GM21526 (cell line): Measurements from ENCODE around the gene MAPK12.

Experiments
- ATAC-seq: cut with Tn5 transposase; IDR thresholded peaks from one replicate; pipeline ENCODE4 v1.9.1; 2021; ENCODE audit warnings: moderate library complexity; ENCODE audit not compliant: unreplicated experiment, low FRiP score

MAPK12 gene

DNA sequence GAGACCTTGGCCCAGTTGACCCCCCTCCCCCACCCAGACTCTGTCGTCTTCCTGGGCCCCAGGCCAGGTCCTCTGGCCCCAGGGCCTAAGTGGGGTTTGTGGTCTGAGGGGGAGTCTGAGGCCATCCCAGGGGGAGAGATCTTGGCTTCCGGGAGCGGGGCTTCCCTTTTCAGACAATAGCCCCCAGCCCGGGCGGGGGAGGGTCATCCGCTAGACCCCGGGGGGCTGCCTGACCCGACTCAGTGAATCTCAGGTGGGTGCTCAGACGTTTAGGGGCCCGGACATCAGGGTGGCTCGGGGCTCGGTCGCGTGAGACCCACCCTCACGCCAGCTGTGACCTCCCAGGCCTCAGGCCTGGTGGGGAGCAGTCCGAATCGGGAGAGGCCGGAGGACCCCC, 8.1 kb upstream of the MAPK12 start:
- no peak for ATAC-seq

DNA sequence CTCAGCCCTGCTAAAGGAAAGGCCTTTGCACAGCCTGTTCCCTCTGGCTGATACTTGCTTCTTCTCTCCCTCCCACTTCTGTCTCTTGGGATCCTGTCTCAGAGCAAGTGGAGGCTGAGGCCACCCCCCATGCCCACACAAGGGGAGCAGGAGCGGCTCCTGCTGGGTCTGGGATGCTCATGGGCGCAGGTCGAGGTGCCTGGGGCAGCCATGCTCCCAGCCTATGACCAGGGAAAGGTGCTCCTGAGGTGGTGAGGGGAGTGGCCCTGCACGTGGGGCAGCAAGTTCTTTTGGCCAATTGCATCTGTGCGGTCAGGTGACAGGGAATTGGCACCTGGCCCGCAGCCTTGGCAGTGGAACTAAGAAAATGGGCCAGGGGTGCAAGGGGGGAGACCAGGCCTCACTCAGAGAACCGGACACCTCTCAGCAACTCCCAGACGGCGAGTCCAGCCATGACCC, 7.2 kb upstream of the MAPK12 start:
- no peak for ATAC-seq

DNA sequence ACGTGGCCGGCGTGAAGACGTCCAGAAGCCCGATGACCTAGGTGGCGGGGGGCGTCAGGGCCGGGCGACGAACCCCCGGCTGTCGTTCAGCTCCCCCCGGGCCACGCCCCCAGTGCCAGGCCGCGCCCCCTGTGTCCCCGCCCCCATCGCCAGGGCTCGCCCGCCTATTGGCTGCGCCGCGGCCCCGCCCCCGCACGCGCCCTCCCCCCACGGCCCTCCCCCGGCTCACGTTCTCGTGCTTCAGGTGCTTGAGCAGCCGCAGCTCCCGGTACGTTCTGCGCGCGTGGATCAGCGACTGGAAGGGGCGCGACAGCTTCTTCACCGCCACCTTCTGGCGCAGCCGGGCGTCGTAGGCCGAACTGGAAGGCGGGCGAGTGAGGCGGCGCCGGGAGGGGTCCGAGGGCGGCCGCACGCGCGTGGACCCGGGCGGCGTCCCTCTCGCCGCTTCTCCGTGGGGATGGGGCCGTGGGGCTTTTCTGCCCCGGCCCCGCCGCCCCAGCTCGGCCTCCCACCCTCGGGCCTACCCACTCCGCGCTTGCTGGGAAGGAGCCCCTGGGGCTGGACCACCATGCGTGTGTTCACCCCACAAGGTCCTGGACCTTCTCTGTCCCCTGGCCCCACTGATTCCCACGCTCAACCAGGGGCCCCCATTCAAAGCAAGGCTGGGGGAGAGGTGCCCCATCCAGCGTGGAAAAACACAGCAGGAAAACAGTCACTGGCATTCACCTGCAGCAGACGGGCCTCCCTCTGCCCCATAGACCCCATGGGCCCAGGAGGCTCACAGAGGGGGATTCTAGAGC, 6.3 kb upstream of the MAPK12 start:
- no peak for ATAC-seq

DNA sequence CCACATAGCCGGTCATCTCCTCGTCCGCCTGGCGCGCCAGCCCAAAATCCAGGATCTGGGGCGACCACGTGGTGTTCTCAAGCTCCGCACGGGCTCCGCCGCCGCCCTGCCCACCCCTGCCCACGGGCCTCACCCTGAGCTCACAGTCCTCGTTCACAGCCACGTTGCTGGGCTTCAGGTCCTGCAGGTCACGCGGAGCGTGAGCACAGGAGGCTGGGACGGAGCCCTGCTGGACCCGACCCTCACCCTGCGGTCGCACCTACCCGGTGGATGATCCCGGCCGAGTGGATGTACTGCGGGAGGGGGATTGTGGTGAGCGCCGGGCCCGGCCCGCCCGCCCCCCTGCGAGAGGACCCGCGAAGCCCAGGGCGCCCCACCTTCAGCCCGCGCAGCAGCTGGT, 5.5 kb upstream of the MAPK12 start:
- no peak for ATAC-seq

DNA sequence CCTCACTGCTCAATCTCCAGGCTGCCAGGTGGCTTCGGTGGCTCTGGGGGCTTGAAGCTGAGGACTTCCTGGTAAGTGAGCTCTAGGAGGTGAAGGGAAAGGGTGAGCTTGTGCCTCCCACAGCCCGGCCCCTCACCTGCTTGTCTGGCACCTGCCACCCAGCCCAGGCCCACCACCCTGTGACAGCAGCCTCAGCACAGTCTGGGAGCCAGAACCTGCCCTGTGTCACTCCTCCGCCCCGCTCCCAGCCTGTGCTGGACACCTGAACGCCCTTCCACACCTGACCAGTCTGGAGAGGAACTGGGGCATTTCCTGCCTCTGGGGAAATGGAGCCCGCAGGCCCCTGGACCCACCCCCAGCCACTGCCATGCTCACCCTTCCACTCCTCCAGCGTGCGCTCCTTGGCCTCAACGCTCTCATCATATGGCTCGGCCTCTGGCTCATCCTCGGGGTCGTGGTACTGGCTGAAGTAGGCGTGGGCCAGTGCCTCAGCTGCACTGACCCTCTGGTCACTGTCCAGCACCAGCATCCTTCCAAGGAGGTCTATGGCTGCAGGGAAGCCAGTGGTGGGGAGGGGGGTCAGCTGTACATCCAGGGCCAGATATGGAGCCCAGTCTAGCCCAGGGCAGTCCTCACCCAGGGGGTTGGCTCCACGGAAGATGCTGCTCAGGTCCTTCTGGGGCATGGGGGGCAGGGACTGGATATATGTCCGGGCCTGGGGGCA, 3.6 kb upstream of the MAPK12 start:
- no peak for ATAC-seq

DNA sequence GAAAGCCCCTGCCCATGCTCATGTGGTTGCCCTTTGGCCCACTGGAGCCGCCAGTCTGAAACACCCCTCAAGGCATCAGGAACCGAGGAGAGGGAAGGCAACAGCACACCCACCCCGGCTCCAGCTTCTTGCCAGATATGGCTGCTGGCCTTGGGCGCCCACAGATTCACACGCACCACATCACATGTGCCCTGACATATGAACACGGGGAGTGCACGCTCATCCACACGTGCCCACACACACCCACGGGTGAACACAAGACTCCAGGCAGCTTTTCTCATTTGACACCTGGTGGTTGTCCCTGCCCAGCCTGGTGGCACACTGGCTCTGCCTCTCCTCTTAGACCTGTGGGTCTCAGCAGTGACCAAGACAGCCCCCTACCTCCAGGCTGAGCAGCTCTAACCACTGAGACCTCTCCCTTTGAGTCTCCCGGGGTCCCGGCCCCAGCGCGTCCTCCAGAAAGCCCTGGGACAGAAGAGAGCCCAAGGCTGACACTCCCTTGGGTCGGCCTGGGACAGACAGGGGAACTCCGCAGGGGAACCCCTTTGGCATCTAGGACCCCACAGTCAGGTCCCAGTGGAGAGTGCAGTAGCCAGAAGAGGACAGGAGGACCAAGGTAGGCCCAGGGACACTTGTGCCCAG, 2.7 kb upstream of the MAPK12 start:
- no peak for ATAC-seq

DNA sequence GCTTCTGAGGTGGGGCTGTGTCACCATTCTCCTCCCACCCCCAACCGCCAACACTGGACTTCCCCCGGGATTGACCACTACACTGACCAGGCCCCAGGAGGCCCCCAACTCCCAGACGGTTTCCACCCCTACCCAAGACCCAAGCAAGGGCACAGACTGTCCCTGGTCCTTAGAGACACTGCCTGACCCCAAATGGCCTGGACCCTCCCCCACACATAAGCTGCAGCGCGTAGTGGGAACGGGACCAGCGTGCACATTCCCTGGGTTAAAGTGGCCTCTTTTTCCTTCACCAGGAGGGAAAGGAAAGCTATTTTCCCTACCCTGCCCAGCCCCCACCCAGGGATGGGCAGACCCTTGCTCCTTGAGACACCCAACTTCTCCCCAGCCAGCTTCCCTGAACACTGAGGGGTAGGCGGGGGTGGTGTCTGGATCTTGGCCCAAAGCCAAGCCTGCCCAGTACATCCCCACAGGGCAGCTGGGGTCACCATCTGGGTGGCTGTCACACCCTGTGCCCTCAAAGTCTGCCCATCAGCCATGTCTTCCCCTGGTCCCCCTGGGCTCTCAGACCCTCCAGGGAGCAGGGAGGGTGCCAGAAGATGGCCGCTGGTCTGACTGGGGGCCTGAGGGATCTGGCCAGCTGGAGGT, 1.6 kb upstream of the MAPK12 start:
- ATAC-seq: no peak

DNA sequence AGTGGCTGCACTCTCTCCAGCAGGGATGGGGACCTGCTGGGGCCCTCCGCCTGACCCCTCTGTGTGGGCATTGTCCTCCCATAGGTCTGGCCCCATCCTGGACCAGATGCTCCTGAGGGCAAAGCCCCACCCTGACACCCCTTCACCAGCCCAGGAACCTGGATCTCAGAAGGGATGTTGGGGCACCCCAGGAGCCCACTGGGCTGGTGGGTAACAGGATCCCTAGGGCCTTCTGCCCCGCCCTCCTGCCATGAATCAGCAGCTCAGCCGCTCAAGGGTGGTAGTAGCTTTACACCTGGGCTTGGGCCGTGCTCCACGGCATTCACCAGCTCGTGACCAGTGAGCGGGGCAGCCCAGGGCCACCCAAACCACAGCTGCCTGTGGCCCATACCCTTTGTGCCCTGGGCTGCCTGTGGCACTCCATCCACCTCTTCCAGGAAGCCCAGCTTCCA, 1.0 kb upstream of the MAPK12 start:
- ATAC-seq: no peak

DNA sequence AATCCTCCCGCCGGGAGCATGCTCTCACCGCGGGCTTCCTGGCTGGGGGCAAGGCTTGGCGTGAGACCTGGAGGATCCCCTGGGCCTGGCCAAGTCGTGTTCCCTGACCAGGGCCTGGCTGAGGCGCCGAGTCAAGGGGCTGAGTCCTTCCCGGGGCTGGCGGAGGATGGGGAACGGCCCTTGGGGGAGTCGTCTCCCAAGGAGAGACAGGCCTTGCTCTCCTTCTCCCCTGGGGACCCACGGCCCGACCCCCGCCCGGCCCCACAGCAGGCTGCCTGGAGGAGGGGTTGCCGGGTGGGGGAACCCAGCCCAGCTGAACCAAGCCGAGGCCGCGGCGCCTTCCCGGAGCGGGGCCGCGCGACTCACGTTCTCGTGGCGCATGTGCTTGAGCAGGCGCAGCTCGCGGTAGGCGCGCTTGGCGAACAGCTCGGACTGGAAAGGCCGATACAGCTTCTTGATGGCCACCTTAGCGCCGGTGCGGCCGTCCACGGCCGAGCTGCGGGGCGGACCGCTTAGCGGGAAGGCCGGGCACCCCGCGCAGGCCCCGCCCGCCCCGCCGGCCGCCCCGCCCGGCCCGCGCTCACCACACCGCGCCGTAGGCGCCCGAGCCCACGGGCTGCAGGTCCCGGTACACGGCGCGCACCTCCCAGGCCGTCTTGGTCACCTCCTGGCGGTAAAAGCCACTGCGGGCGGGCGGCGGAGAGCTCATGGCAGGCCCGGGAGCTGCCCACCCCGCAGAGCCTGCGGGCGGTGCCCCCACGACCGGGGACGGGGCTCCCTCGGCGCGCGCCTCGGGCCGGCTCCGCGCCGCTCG, 475 bp downstream of the MAPK12 start:
- ATAC-seq: no peak

DNA sequence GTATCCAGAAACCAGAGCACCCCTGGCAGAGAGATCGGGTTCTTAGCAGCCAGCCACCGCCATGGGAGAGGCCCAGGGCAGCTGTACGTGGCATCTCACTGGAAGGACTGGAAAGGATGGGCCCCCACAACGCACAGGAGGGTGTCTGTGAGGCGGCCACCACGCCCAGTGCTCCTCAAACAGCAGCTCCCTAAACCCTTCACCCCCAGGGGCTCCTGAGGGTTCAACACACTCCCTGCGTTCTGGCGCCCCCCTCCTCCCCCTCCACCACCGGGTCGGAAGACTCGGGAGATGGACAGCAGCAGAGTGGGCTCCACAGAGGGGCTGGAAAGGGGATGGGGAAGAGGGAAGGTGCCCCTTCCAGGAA, 1.1 kb downstream of the MAPK12 start:
- ATAC-seq: no peak

DNA sequence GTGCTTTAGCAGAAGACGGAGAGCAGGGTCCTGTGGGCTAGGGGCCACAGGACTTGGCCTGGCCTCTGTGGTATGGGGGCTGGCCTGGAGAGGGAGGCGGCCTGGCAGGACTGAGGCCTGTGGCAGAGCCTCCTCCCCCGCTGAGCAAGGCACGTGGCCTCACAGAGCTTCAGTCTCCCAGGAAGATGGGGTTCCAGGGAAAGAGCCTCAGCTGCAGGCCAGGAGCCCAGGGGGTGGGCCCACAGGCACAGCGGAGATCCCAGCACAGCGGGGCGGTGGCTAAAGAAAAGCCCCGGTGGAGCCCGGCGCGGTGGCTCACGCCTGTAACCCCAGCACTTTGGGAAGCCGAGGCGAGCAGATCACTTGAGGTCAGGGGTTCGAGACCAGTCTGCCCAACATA, 2.2 kb downstream of the MAPK12 start:
- ATAC-seq: no peak

DNA sequence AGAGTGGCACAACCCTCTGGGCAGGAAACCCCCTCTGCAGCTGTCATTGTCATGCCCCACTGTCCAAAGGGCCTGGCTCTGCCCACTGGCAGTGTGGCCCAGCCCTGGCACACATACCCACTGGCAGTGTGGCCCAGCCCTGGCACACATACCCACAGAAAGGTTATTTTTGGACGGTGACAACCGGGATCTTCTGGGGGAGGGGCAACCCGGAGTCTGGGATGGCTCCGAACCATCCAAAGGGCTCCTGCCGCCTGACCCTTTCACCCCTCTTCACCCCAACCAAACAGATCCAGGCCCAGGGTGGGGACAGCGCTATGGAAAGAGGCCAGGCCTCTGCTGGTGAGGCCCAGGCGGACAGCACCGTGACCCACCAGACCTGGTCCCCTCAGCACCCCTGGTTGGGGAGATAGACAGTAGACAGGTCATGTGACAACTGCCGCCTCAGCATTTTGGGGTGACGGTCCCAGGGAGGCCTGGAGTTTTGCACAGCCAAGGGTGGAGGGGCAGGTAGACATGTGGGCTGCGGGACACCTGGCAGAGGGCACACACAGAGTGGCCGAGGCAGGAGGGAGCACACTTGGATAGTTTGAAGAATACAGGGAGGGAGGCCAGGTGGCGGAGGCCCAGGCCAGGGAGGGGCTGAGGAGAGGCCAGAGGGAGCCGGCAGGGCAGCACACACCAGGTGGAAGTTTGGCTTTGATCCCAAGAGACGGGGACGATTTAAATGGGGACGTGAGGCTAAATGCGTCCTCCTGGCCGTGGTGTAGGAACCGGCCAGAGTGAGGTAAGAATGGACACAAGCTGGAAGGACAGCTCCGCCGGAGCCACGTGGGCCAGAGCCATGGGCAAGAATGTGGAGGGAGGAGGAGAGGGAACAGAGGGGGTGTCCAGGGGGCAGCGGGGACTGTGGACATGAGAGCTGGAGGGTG, 2.9 kb downstream of the MAPK12 start:
- ATAC-seq: no peak

DNA sequence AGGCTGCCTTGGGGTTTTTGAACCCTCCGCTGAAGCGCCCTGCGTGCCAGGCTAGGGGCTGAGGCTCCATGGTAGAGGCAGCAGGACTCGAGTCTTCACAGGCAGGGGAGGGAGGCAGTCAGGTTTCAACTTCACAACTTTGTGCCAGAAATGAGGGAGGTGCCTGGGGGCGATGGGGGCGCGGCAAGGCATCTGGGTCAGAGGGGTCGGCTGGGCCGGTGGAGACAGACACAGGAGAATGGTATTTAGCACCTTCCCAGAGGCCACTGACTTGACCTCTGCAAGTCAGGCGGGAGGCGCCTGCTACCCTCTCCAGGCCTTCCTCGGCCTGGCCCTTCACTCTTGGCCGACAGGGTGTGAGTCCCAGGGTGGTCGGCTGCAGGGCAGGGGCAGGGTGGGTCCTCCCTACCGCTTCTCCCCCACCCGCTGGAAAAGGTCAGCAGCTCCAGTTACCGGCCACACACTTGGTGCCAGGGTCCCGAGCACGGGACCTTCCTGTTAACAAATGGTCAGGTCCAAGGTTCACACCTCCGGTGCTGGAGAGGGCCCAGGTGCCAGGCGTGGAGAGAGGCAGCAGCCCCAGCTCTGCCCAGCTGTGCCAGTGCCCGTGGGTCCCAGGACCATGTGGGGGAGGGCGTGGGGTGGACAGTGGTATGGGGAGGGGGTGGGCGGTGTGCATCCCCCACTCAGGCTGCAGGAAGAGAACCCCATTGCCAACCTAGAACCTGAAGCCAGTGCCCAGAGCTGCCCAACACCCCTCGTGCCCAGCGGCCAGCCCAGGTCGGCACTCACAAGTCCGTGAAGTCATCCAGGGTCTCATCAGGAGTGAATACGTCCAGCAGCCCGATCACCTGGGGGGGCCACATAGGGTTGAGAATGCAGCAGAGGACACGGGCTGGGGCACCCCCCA, 3.8 kb downstream of the MAPK12 start:
- ATAC-seq: no peak

DNA sequence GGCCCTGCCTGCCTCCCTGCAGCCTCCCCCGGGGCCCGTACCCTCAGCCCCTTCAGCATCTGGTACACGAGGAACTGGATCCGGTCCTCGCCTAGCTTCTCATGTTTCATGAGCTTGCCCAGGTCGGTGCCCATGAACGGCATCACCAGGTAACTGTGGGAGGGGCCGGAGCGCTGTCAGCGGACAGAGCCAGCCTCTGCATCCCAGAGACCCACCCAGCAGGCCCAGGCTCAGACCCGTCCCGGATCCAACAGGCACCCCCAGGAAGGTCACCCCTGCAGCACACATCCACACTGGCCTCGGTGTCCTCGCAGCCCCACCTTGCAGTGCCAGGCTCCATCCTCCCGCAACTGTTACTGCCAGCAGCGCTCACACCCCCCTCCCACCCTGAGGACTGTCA, 4.4 kb downstream of the MAPK12 start:
- no peak for ATAC-seq

DNA sequence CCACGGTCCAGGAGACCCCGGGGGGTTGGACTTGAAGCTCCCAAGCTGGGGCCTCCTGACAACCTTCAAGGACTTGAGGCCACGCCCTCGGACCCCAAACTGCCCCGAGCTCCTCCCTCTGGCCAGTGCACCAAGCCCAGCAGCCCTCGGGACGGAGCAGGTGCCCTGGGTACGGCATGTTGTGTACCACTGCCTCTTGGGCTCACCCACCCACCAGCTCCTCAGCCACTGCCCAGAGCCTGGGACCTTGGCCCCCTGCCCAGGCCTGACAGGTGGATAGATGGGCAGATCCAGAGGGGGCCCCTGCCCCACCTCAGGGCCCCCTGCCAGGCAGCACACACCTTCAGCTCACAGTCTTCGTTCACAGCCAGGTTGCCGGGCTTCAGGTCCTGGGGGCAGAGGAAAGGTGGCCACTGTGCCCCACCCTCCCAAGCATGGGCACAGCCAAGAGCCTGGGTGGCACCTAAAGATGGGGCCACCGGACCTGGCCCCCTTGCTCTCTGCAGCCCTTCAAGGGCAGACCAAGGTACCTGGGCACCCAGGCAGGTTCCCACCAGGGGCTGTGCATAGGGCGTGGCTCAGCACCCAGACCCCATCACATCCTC, 5.1 kb downstream of the MAPK12 start:
- no peak for ATAC-seq

DNA sequence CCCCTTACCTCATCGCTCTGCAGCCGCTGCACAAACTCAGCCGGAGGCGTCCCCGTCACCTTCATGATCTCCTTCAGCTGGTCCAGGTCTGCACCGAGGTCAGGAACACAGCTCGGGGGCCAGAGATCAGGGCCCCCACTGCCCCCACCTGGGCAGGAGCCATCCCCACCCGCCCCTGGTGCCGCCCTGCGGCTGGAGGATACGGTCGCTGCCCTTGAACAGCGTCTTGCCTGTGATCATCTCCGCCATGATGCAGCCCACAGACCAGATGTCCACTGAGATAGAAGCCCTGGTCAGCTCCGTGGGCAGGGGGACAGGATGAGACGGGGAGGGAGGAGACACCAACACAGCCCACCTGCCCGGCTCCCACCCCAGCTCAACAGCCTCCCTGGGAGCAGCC, 5.9 kb downstream of the MAPK12 start:
- no peak for ATAC-seq

DNA sequence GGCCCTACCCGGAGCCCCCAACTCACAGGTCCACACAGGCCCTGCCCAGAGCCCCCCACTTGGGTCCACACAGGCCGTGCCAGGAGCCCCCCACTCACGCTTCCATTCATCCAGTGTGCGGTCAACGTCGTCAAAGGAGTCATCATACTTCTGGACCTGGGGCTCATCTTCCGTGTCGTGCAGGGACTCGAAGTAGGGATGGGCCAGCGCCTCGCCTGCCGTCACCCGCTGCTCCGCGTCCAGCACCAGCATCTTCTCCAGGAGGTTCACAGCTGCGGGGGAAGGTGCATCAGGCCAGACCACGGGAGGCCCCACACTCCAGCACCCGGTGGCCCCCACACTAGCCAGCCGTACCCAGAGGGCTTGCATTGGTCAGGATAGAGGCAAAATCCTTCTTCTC, 6.4 kb downstream of the MAPK12 start:
- ATAC-seq: no peak

DNA sequence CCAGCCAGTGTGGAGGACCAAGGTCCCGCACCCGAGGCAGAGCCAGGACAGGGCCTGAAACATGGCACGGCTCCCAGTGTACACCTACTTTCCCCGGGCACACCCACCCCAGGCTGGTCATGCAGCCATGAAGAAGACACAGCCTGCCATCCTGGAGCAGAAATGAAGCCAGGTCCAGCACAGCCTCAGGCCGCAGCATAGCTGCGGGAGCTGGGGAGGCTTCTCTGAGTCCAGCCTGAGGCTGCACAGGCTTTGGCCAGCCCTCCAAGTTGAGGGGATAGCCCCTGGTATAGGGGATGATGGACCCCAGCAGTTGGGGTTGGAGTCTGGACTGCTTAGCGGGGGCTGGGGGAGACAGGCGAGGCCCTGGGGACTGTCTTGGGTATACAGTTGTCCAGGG, 7.5 kb downstream of the MAPK12 start:
- no peak for ATAC-seq
